ENCODE data around the gene PDE4D.

The PDE4D gene

DNA sequence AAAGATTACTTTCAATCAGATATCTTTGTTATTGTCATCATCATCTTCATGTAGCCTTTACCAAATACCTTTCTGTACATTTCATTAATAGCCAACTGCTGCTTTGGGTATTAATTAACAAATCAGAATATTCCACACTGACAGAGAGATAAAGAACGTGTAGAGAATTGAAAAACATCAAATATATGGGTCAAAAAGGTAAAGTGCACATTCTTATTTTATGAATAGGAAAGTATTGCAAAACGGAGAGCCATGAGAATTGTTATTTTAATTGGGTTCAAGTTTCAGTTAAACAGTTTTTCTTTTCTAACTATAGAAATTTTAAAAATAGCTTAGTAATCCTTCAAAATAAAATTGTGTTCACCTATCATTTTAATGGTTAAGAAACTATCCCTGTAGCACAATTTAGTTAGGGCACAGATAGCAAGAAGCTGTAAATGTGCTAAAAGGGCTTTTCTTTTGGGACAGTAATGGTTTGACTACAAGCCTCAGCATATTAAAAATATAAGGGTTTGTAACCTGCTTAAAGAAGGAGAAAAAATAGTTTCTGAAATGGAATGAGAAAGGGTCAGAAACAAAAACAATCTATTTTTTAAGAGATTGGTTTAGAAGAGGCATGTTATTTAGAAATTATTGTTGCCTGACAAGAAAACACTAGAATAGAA is 62.9 kb downstream of the PDE4D start:
- no peaks in the 10 kb centered on the region for H3K9me3 Mint-ChIP-seq
- H3K27ac Mint-ChIP-seq, result no peak overlapping the region
- no peak overlapping the region for H3K4me3 Mint-ChIP-seq
- CTCF ChIA-PET, result interaction anchor here (1.3 kb wide), 1 partner anchor 19 kb away, joined by 3 read pairs; no protein-coding TSS in a partner anchor
- H3K36me3 Mint-ChIP-seq, result no peaks in the 10 kb centered on the region
- no peaks in the 10 kb centered on the region for H3K27me3 Mint-ChIP-seq
- no peak for DNase-seq
- no peaks in the 10 kb centered on the region for H3K4me1 Mint-ChIP-seq

GRCh38 chr5:59829922-59830321 is 63.6 kb downstream of the PDE4D start:
- H3K27me3 Mint-ChIP-seq, result no peaks in the 10 kb centered on the region
- CTCF ChIA-PET, result no interaction called here
- DNase-seq, result no peak
- no peaks in the 10 kb centered on the region for H3K9me3 Mint-ChIP-seq
- no peaks in the 10 kb centered on the region for H3K36me3 Mint-ChIP-seq
- no peaks in the 10 kb centered on the region for H3K4me1 Mint-ChIP-seq
- no peak overlapping the region for H3K4me3 Mint-ChIP-seq
- no peak overlapping the region for H3K27ac Mint-ChIP-seq

DNA sequence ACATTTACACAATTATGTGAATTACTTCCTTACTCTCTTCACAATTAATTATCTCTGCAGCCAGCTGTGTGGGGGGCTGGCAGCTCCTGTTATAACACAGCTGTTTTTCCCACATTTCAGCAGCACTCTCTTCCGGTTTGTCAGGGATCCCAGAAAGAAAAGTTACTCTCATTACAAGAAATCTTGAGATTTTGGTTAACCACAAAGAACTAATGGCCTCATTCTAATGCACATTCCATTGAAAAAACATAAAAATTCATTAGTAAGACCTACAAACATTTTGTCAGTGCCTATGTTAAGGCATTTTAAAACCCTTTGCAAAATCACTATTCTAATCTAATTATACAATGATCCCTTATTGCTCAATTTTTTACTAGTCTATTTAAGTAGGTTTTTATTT is 64.1 kb downstream of the PDE4D start:
- no peak for DNase-seq
- CTCF ChIA-PET, result no interaction called here
- Mint-ChIP-seq H3K9me3 (no peaks in the 10 kb centered on the region), H3K27ac (no peak overlapping the region), H3K4me1 (no peaks in the 10 kb centered on the region), H3K36me3 (no peaks in the 10 kb centered on the region), H3K4me3 (no peak overlapping the region), H3K27me3 (no peaks in the 10 kb centered on the region)

- CTCF ChIA-PET, result no interaction called here
- no peaks in the 10 kb centered on the region for H3K27me3 Mint-ChIP-seq
- no peaks in the 10 kb centered on the region for H3K9me3 Mint-ChIP-seq
- H3K36me3 Mint-ChIP-seq, result no peaks in the 10 kb centered on the region
- H3K4me1 Mint-ChIP-seq, result no peaks in the 10 kb centered on the region
- H3K4me3 Mint-ChIP-seq, result no peak overlapping the region
- H3K27ac Mint-ChIP-seq, result no peak overlapping the region
- no peak for DNase-seq
These were observed 64.9 kb downstream of the PDE4D start for GRCh38 chr5:59828623-59829022.

DNA sequence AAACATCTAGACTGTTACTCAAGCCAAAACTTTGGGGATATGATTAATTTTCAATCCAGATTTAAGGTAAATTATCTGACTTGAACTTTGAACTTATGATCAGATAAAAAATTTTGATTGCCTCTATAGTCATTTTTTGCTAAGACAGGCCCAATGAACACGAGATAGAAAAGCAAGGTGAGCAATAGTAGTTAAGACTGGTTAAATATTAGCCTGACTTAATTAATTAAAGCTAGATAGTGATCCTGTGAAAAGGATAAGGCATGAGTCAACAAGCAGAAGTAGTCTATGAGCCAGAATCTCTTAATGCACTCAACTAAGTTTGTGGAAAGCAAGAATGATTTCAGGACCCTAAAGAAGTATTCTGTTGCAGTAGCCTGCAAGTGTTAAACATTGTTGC is 66.5 kb downstream of the PDE4D start:
- CTCF ChIA-PET, result no interaction called here
- Mint-ChIP-seq H3K27me3 (no peaks in the 10 kb centered on the region), H3K36me3 (no peaks in the 10 kb centered on the region), H3K4me1 (no peaks in the 10 kb centered on the region), H3K4me3 (no peak overlapping the region), H3K27ac (no peak overlapping the region), H3K9me3 (no peaks in the 10 kb centered on the region)
- no peak for DNase-seq

GRCh38 chr5:59823420-59823819 is 70.1 kb downstream of the PDE4D start:
- CTCF ChIA-PET, result interaction anchor here (1.1 kb wide), 1 partner anchor 9 kb away, joined by 6 read pairs; no protein-coding TSS in a partner anchor
- DNase-seq, result no peak
- no peaks in the 10 kb centered on the region for H3K9me3 Mint-ChIP-seq
- H3K27ac Mint-ChIP-seq, result no peak overlapping the region
- no peaks in the 10 kb centered on the region for H3K36me3 Mint-ChIP-seq
- H3K4me1 Mint-ChIP-seq, result no peaks in the 10 kb centered on the region
- H3K27me3 Mint-ChIP-seq, result no peaks in the 10 kb centered on the region
- no peak overlapping the region for H3K4me3 Mint-ChIP-seq

GRCh38 chr5:59819806-59820205 is 73.7 kb downstream of the PDE4D start:
- Mint-ChIP-seq H3K27me3 (no peaks in the 10 kb centered on the region), H3K27ac (no peak overlapping the region), H3K4me3 (no peak overlapping the region), H3K36me3 (no peaks in the 10 kb centered on the region), H3K4me1 (no peaks in the 10 kb centered on the region), H3K9me3 (no peaks in the 10 kb centered on the region)
- CTCF ChIA-PET, result interaction anchor here (1.3 kb wide), 1 partner anchor 9 kb away, joined by 5 read pairs; no protein-coding TSS in a partner anchor
- no peak for DNase-seq

- no peaks in the 10 kb centered on the region for H3K9me3 Mint-ChIP-seq
- CTCF ChIA-PET, result interaction anchor here (0.9 to 1.5 kb wide), 3 partner anchors 314 to 849 kb away, joined by 3 to 4 read pairs (median 3); no protein-coding TSS in a partner anchor
- H3K36me3 Mint-ChIP-seq, result no peaks in the 10 kb centered on the region
- DNase-seq, result no peak
- no peaks in the 10 kb centered on the region for H3K27me3 Mint-ChIP-seq
- no peak overlapping the region for H3K4me3 Mint-ChIP-seq
- no peak overlapping the region for H3K27ac Mint-ChIP-seq
- H3K4me1 Mint-ChIP-seq, result no peaks in the 10 kb centered on the region
These were observed 76.0 kb downstream of the PDE4D start for GRCh38 chr5:59817536-59817935.

DNA sequence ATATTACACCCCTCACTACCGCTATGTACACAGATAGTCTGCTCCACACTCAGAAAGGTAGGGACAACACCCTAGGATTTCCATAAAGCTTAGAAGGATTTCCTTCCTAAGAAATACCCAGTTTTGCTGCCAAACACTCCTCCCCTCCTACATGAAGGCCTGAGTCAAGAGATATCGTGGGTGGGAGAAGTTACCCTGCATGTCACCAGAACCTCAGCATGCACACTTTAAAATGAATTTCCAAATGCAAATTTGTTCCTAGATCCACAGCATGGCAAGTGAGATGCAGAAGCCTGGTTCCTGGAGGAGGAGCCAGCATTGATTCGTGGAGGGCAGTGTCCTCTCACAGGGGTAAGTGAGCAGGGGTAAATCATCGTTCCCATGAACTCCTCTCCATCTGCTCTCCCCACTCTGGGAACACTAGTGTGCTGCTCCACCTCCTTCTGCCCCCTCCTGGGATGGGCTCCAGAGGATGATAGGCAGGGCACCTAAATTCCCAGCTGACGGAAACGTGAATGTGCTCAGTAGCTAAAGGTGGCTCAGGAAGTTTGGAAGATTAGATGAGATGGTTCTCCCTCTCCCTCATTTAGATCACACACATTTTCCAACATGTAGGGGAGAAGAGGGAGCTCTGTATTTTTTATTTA is 76.7 kb downstream of the PDE4D start:
- Mint-ChIP-seq H3K4me1 (no peaks in the 10 kb centered on the region), H3K27me3 (no peaks in the 10 kb centered on the region), H3K9me3 (no peaks in the 10 kb centered on the region), H3K27ac (no peak overlapping the region), H3K4me3 (no peak overlapping the region), H3K36me3 (no peaks in the 10 kb centered on the region)
- CTCF ChIA-PET, result interaction anchor here (1.0 to 1.5 kb wide), 2 partner anchors 314 to 850 kb away, joined by 3 to 4 read pairs; no protein-coding TSS in a partner anchor
- DNase-seq, result no peak

GRCh38 chr5:59814537-59814872 is 79.0 kb downstream of the PDE4D start:
- H3K4me1 Mint-ChIP-seq, result no peaks in the 10 kb centered on the region
- CTCF ChIA-PET, result interaction anchor here (0.7 to 1.5 kb wide), 5 partner anchors 8 to 895 kb away, joined by 3 to 6 read pairs (median 3); no protein-coding TSS in a partner anchor
- no peaks in the 10 kb centered on the region for H3K9me3 Mint-ChIP-seq
- DNase-seq, result no peak
- no peaks in the 10 kb centered on the region for H3K36me3 Mint-ChIP-seq
- no peak overlapping the region for H3K27ac Mint-ChIP-seq
- H3K27me3 Mint-ChIP-seq, result peaks cover 7% of the 10 kb centered on the region
- no peak overlapping the region for H3K4me3 Mint-ChIP-seq

- peak; percentile 36 for DNase-seq
- CTCF ChIA-PET, result interaction anchor here (0.7 to 1.5 kb wide), 9 partner anchors 9 to 896 kb away, joined by 3 to 6 read pairs (median 3); no protein-coding TSS in a partner anchor
These were observed 79.6 kb downstream of the PDE4D start for GRCh38 chr5:59813761-59814536.

DNA sequence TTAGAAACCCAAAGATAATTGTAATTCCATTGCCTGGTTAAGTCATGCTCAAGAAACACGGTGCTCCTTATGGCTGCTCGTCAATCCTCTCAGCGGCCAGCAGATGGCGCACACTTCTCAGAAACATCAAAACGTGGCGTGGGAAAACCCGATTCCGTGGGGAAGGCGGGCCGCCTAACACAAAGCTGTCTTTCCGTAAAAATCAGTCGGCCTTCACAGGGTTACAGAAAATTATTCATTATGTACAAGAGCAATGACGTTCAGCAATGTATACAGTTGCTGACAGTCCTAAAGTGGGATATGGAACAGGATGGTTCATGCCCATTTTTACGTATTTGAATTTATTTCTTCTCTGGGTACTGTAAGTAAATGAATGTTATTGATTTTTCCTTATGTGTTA is 83.5 kb downstream of the PDE4D start:
- peak; percentile 68 for DNase-seq
- Mint-ChIP-seq H3K27me3 (peaks cover 12% of the 10 kb centered on the region), H3K27ac (no peak overlapping the region), H3K36me3 (no peaks in the 10 kb centered on the region), H3K4me3 (no peak overlapping the region), H3K4me1 (no peaks in the 10 kb centered on the region), H3K9me3 (no peaks in the 10 kb centered on the region)
- CTCF ChIA-PET, result interaction anchor here (1.0 to 1.8 kb wide), 7 partner anchors 9 to 860 kb away, joined by 3 to 7 read pairs (median 5); no protein-coding TSS in a partner anchor

More at GRCh38 chr5:59813761-59814536, 79.6 kb downstream of the PDE4D start:
- no peak overlapping the region for H3K27ac Mint-ChIP-seq
- peaks cover 7% of the 10 kb centered on the region for H3K27me3 Mint-ChIP-seq
- no peaks in the 10 kb centered on the region for H3K4me1 Mint-ChIP-seq
- no peaks in the 10 kb centered on the region for H3K36me3 Mint-ChIP-seq
- no peak overlapping the region for H3K4me3 Mint-ChIP-seq
- no peaks in the 10 kb centered on the region for H3K9me3 Mint-ChIP-seq

GRCh38 chr5:59807806-59808205 is 85.7 kb downstream of the PDE4D start:
- no peak for DNase-seq
- H3K36me3 Mint-ChIP-seq, result no peaks in the 10 kb centered on the region
- H3K27ac Mint-ChIP-seq, result no peak overlapping the region
- no peaks in the 10 kb centered on the region for H3K9me3 Mint-ChIP-seq
- no peak overlapping the region for H3K4me3 Mint-ChIP-seq
- CTCF ChIA-PET, result interaction anchor here (0.5 to 1.7 kb wide), 3 partner anchors 17 to 861 kb away, joined by 3 read pairs; no protein-coding TSS in a partner anchor
- H3K27me3 Mint-ChIP-seq, result peaks cover 12% of the 10 kb centered on the region
- H3K4me1 Mint-ChIP-seq, result no peaks in the 10 kb centered on the region

DNA sequence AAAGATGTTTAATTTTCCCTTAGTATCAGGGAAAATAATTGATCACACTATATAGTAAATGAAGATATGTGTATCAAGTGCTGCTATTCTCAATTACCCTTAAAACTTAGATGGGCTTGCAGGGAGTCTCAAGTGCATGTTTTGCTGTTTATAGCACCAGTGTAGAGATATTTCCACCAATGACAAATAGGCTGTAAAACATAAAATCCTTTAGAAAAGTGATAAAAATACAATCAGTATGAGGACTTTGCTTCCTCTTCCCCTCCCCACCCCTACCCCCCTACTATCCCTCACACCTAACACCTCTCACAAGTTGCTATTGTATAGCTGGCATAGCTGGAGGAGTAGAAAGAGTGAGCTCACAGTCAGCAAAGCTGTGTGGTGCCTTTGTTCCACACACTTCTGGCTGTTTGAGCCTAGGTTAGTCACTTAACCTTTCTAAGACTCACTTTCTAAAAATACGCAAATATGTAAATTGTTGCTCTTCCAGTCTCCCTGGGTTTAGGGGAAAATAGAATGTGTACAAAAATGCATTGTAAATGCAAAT is 93.1 kb downstream of the PDE4D start:
- H3K4me1 Mint-ChIP-seq, result no peaks in the 10 kb centered on the region
- H3K9me3 Mint-ChIP-seq, result no peaks in the 10 kb centered on the region
- DNase-seq, result no peak
- no peak overlapping the region for H3K27ac Mint-ChIP-seq
- no peak overlapping the region for H3K4me3 Mint-ChIP-seq
- CTCF ChIA-PET, result interaction anchor here (0.7 to 3.4 kb wide), 13 partner anchors 11 to 420 kb away, joined by 3 to 31 read pairs (median 4); no protein-coding TSS in a partner anchor
- peaks cover 5% of the 10 kb centered on the region for H3K27me3 Mint-ChIP-seq
- no peaks in the 10 kb centered on the region for H3K36me3 Mint-ChIP-seq

Data from activated naive CD4-positive, alpha-beta T cell treated with anti-CD3 and anti-CD28 coated beads, Interleukin-2, amount 10 ng/mL, durations not matched to agents 7 days and 5 days (primary cell).